ENCODE measurements around the gene PRM3.

The PRM3 gene

DNA sequence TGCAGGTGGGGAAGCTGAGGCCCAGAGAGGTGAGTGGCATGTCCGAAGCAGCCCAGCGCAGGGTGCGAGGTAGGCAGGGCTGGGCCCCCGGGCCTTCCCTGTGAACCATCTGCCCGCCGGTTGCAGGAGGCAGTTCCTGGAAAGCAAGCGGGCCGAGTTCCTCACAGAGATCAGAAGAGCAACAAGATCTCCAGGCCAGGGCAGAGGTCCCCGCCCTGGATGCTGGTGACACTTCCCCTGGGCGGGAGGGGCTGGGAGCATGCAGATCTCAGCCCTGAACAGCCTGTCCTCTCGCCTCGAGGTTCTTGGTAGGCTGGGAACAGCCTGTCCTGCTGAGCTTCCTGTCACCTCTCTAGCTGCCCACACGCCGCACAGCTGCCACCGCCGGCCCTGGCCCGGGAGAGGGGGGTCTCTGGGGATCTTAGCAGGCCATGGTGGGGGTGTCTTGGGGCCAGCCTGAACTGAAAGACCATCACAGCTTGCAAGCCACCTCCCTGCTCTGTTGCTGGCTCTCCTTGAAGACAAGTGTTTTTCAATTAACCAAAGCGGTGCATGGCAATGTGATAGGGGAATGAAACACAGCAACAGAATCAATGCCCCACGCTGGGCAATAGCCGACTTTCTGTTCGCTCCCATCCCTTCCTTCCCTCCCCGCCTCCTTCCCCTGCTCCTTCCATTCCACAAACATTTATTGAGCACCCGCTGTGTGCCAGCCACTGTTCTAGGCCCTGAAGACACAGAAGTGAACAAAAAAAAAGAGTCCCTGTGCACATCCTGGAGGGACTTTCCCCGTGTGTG, 49.1 kb downstream of the PRM3 start:
- FAIRE-seq: no peak
